HG03521 (cell line): ENCODE results near the gene IFITM5.
A peak's percentile ranks its signal among the peaks of the same experiment; 100 is the strongest.
"Not testable (repeated sequence)": the region's sequence is repeated elsewhere in the genome, so short reads cannot be mapped to it uniquely, and the experiment has no call there.

Source experiments
- ATAC-seq: cut with Tn5 transposase; IDR thresholded peaks from one replicate; pipeline ENCODE4 v1.9.1; 2021; ENCODE audit warnings: mild to moderate bottlenecking, moderate library complexity; ENCODE audit not compliant: unreplicated experiment

The IFITM5 gene

GRCh38 chr11:313304-313786, 14.0 kb upstream of the IFITM5 start:
- ATAC-seq: no peak

GRCh38 chr11:312092-312816, 12.9 kb upstream of the IFITM5 start:
- ATAC-seq: no peak

DNA sequence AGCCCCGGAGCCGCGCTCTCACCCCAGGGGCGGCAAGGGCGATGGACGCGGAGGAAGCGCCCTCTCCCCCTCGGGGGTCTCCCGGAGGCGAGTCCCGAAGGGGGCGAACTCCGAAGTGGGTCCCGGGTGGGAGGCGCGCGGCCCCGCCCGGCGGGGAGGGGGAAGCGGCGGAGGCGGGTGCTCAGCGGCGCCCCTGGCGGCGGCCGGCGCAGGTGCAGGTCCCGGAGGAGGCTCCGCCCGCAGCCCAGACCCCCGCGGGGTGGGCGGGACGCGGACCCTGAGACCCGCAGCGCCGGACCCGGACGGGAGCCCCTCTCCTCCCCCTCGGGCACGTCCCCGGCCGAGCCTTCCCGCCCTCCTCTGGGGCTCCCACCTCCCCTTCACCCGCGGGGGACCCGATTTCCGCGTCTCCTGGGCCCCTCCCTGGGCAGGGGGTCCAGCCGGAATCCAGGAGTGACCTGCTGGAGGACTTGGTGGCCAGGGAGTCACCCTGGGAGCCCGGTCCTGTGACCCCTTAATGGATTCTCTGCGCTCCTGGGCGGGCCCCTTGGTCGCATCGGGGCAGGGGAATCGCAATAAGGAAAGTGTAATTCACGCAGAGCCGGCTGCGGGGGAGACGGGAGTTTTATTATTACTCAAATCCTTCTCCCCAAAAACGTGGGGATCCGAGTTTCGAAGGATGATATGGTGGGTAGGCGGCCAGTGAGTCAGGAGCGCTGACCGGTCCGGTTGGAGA, 11.9 kb upstream of the IFITM5 start:
- ATAC-seq: peak; percentile 39

GRCh38 chr11:309979-310572, 10.8 kb upstream of the IFITM5 start:
- ATAC-seq: not testable (repeated sequence)

DNA sequence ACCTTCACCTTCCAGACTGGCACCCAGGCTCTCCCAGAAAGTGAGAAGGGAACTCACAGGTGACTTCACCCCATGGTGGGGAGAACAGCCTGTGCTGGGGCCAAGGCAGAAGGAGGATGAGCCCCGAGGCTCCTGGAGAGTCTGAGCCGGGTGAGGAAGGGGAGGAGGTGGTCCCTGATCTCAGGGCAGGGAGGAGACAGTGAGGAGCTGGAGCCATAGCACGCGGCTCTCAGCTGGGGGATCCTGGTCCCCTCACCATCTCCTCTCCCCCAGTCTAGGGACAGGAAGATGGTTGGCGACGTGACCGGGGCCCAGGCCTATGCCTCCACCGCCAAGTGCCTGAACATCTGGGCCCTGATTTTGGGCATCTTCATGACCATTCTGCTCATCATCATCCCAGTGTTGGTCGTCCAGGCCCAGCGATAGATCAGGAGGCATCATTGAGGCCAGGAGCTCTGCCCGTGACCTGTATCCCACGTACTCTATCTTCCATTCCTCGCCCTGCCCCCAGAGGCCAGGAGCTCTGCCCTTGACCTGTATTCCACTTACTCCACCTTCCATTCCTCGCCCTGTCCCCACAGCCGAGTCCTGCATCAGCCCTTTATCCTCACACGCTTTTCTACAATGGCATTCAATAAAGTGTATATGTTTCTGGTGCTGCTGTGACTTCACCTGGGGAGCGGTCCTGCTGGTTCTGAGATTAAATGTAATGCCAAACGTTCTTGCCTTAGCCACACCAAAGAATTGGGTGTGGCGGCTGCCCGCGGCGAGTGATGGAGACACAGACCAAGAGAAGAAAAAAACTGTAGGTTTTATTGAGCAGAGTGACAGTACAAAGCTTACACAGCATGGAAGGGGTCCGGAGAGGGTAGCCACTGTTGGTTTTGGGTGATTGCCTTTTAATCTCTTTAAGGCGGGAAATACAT, 9.7 kb upstream of the IFITM5 start:
- not testable (repeated sequence) for ATAC-seq

- ATAC-seq: not testable (repeated sequence)
Observed at GRCh38 chr11:307766-308708, 8.7 kb upstream of the IFITM5 start, which contains the start of gene IFITM2. TSS of gene IFITM2 (plus strand) at chr11:307816. CDS start at chr11:308193, 377 bp downstream.

GRCh38 chr11:306645-307371, 7.5 kb upstream of the IFITM5 start:
- ATAC-seq: no peak

DNA sequence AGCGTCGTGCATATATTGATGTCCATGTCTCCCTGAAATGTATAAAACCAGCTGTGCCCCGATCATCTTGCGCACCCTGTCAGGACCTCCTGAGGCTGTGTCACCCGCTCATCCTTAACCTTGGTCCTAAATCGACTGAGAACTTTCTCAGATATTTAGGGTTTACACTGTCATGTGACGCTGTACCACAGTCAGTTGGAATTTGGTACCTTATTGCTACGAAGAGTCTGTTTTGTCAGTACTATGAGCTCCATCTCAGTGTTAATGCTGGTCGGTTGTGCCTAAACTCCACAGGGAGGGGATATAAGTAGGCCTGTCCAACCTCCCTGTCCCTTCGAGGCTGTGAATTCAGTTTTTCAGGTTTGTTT, 6.5 kb upstream of the IFITM5 start:
- ATAC-seq: no peak

- ATAC-seq: no peak
Observed at GRCh38 chr11:304915-305843, 5.9 kb upstream of the IFITM5 start.

DNA sequence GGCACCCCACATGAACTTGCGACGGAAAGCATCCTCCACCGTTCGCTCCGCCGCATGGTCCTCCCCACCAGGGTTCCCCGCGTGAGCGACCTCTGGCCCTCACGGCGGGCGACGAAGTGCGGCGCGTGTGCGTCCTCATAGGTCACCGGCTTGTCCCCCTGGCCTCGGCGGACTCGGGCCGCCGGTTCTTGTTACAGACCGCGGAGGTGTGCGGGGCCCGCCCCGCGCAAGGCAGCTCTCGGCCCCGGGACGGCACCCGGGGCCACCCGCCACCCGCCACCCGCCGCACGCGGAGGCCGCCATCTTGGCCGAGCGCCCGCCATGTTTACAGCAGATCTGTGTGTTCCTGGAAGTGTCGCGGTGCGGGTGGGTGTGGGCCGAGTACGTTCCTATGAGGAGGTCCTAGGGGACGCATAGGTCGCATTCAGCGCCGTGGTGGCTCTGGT, 4.8 kb upstream of the IFITM5 start:
- ATAC-seq: no peak

DNA sequence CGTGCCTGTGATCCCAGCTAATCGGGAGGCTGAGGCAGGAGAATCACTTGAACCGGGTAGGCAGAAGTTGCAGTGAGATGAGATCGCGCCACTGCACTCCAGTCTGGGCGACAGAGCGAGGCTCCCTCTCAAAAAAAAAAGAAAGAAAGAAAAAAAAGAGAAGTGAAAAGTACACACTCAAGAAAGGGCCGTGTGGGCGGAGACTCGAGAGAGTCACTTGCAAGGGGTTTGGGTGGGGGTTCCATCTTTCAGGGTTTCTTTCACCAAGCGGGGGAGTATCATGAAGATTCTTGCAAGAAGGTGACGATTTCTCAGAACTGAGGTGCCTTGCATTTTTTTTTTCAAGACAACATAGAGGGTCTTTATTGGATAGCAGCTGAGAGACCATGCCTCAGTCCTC, 4.0 kb upstream of the IFITM5 start:
- no peak for ATAC-seq

DNA sequence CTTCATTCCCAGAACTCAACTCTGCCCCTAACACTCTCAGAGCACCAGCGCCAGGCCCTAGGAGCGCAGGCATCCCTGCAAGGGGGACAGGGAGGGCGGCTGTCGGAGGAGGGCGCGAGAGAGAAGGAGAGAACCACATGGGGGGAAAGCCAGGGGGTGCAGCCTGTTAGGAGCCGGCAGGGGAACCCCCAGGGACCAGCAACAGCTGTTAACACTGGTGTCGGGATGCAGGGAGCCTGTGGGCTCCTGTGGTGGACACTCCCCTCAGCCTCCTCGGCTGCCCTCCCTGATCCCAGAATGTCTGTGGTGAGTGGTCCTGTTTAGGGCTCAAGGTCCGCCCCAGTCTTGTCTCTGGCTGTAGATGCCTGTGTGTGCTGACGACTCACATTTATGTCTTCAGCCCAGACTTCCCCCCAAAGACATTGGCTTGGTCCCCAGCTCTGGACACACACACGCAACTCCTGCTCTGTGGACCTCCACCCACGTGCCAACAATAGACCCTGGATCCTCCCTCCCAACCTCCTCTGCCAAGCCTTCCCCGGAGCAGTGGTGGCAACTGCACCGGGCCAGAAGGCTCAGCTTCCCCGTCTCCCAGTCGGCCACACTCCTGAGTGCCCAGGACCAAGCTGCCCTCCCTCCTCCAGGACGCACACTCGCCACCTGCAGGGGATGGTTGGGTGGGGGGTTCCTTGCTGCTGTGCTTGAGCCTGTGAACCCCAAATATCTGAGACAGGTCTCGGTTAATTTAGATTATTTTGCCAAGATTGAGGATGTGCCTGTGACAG, 817 bp upstream of the IFITM5 start:
- ATAC-seq: no peak

GRCh38 chr11:298406-299065, 790 bp downstream of the IFITM5 start:
- no peak for ATAC-seq

GRCh38 chr11:297586-298405, 1.5 kb downstream of the IFITM5 start:
- ATAC-seq: no peak

DNA sequence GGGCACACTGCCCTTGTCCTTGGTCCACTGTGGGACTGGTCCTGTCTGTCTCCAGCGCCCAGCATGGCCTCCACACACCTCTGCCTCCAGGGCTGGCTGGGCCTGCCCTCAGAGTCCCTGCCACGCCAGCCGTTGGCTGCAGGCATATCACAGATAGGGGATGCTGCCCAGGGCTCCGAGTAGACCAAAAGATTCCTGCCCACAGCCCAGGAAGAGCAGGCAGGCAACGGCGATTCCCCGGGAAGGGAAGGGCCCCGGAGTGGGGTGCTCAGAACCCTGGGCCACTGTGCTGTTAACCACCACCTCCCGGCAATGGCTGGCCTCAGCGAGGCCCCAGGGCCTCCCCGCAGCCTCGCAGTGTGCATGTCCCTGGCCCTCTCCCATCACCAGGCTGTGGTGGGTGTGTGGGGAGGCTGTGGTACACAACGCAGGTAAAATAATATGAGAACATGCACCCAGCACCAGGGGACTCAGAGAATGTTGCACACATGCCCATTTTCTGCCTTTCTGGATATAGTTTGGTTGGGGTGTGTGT, 2.2 kb downstream of the IFITM5 start:
- ATAC-seq: no peak
